ENCODE results near the gene AP4E1.
"Not testable (repeated sequence)": the region's sequence is repeated elsewhere in the genome, so short reads cannot be mapped to it uniquely, and the experiment has no call there.

Gene AP4E1

GRCh38 chr15:50890751-50891150, 17.7 kb upstream of the AP4E1 start:
- H3K4me1 ChIP-seq (ENCODE audit: insufficient read depth, low read length, poor library complexity, severe bottlenecking), result no peaks in the 10 kb centered on the region
- TF ChIP-seq EZH2phosphoT487 (IDR thresholded peaks at IDR 0.05; ENCODE audit: borderline replicate concordance), result no peak
- no peak for TF ChIP-seq CTCF (conservative IDR thresholded peaks at IDR 0.05; ENCODE audit: low read length)
- no peaks in the 10 kb centered on the region for H3K9me3 ChIP-seq (ENCODE audit: insufficient read depth, low read depth, low read length)
- H3K9ac ChIP-seq (ENCODE audit: low read depth, low read length, poor library complexity, severe bottlenecking), result no peak overlapping the region
- H3K79me2 ChIP-seq (ENCODE audit: insufficient read depth, low read length), result no peaks in the 10 kb centered on the region
- no peaks in the 10 kb centered on the region for H3K27me3 ChIP-seq (ENCODE audit: insufficient read depth, low read length, poor library complexity, severe bottlenecking)
- H3K4me3 ChIP-seq (ENCODE audit: low read length, poor library complexity, severe bottlenecking), result no peak overlapping the region
- H3K9me2 ChIP-seq (replicated peaks; ENCODE audit: low read depth, low read length), result no peaks in the 10 kb centered on the region
- no peak overlapping the region for H3K4me2 ChIP-seq (ENCODE audit: low read depth, low read length, poor library complexity, severe bottlenecking)
- no peaks in the 10 kb centered on the region for H4K20me1 ChIP-seq (ENCODE audit: insufficient read depth, low read length, poor library complexity, severe bottlenecking)
- no peak overlapping the region for H2AFZ ChIP-seq (ENCODE audit: low read length)
- H3F3A ChIP-seq (ENCODE audit: low read depth), result no peaks in the 10 kb centered on the region
- H3K36me3 ChIP-seq (ENCODE audit: insufficient read depth, low read length), result no peaks in the 10 kb centered on the region

- Histone ChIP-seq H3F3A (ENCODE audit: low read depth) (no peaks in the 10 kb centered on the region), H3K9me2 (replicated peaks; ENCODE audit: low read depth, low read length) (no peaks in the 10 kb centered on the region), H4K20me1 (ENCODE audit: insufficient read depth, low read length, poor library complexity, severe bottlenecking) (no peaks in the 10 kb centered on the region), H3K4me3 (ENCODE audit: low read length, poor library complexity, severe bottlenecking) (no peak overlapping the region), H3K79me2 (ENCODE audit: insufficient read depth, low read length) (no peaks in the 10 kb centered on the region), H3K27me3 (ENCODE audit: insufficient read depth, low read length, poor library complexity, severe bottlenecking) (no peaks in the 10 kb centered on the region), H3K9ac (ENCODE audit: low read depth, low read length, poor library complexity, severe bottlenecking) (no peak overlapping the region), H2AFZ (ENCODE audit: low read length) (no peak overlapping the region), H3K36me3 (ENCODE audit: insufficient read depth, low read length) (no peaks in the 10 kb centered on the region), H3K4me2 (ENCODE audit: low read depth, low read length, poor library complexity, severe bottlenecking) (no peak overlapping the region), H3K4me1 (ENCODE audit: insufficient read depth, low read length, poor library complexity, severe bottlenecking) (no peaks in the 10 kb centered on the region), H3K9me3 (ENCODE audit: insufficient read depth, low read depth, low read length) (no peaks in the 10 kb centered on the region)
- TF ChIP-seq EZH2phosphoT487 (IDR thresholded peaks at IDR 0.05; ENCODE audit: borderline replicate concordance), result no peak
- no peak for TF ChIP-seq CTCF (conservative IDR thresholded peaks at IDR 0.05; ENCODE audit: low read length)
Measured at GRCh38 chr15:50891159-50891558, 17.3 kb upstream of the AP4E1 start.

GRCh38 chr15:50893976-50894375, 14.5 kb upstream of the AP4E1 start:
- Histone ChIP-seq H3K9ac (ENCODE audit: low read depth, low read length, poor library complexity, severe bottlenecking) (no peak overlapping the region), H4K20me1 (ENCODE audit: insufficient read depth, low read length, poor library complexity, severe bottlenecking) (no peaks in the 10 kb centered on the region), H3K4me1 (ENCODE audit: insufficient read depth, low read length, poor library complexity, severe bottlenecking) (no peaks in the 10 kb centered on the region), H3K79me2 (ENCODE audit: insufficient read depth, low read length) (no peaks in the 10 kb centered on the region), H3K36me3 (ENCODE audit: insufficient read depth, low read length) (no peaks in the 10 kb centered on the region), H3K4me3 (ENCODE audit: low read length, poor library complexity, severe bottlenecking) (no peak overlapping the region), H3F3A (ENCODE audit: low read depth) (no peaks in the 10 kb centered on the region), H2AFZ (ENCODE audit: low read length) (no peak overlapping the region), H3K9me3 (ENCODE audit: insufficient read depth, low read depth, low read length) (no peaks in the 10 kb centered on the region), H3K27me3 (ENCODE audit: insufficient read depth, low read length, poor library complexity, severe bottlenecking) (no peaks in the 10 kb centered on the region), H3K4me2 (ENCODE audit: low read depth, low read length, poor library complexity, severe bottlenecking) (no peak overlapping the region), H3K9me2 (replicated peaks; ENCODE audit: low read depth, low read length) (no peaks in the 10 kb centered on the region)
- TF ChIP-seq CTCF (conservative IDR thresholded peaks at IDR 0.05; ENCODE audit: low read length) (no peak), EZH2phosphoT487 (IDR thresholded peaks at IDR 0.05; ENCODE audit: borderline replicate concordance) (no peak)

GRCh38 chr15:50901390-50901789, 7.1 kb upstream of the AP4E1 start:
- not testable (repeated sequence) for H3K79me2 ChIP-seq (ENCODE audit: insufficient read depth, low read length); H3K4me2 ChIP-seq (ENCODE audit: low read depth, low read length, poor library complexity, severe bottlenecking); H3K27me3 ChIP-seq (ENCODE audit: insufficient read depth, low read length, poor library complexity, severe bottlenecking); H3K36me3 ChIP-seq (ENCODE audit: insufficient read depth, low read length); H3K9me3 ChIP-seq (ENCODE audit: insufficient read depth, low read depth, low read length); H3K4me3 ChIP-seq (ENCODE audit: low read length, poor library complexity, severe bottlenecking); H3F3A ChIP-seq (ENCODE audit: low read depth); H3K4me1 ChIP-seq (ENCODE audit: insufficient read depth, low read length, poor library complexity, severe bottlenecking); H3K9ac ChIP-seq (ENCODE audit: low read depth, low read length, poor library complexity, severe bottlenecking); H4K20me1 ChIP-seq (ENCODE audit: insufficient read depth, low read length, poor library complexity, severe bottlenecking); H3K9me2 ChIP-seq (replicated peaks; ENCODE audit: low read depth, low read length); H2AFZ ChIP-seq (ENCODE audit: low read length)
